ENCODE data around the gene PEX13. TPM values are rescaled to one million over a fixed set of nuclear protein-coding genes. Genes with fewer than 3 reads are reported as not detected.
A peak's percentile ranks its signal among the peaks of the same experiment; 100 is the strongest.

Gene PEX13
- total and polyA plus RNA-seq, 10 of the 15 experiments (the other 5 are each of a cell fraction or from before 2014, with no cell fraction given): 2.6 to 27.6 (median 17.8) TPM

GRCh38 chr2:61057562-61057961 lies 40.0 kb downstream of the PEX13 start:
- H3K27me3 ChIP-seq (replicated peaks in 1 of 2; ENCODE audit: control insufficient read depth in 2 of 2, insufficient read depth in 2 of 2, low read length in 1 of 2): no peaks in the 10 kb centered on the region
- H3K36me3 ChIP-seq (ENCODE audit: control insufficient read depth in 2 of 2, insufficient read depth in 2 of 2, low read length in 1 of 2): no peaks in the 10 kb centered on the region
- H3K9ac ChIP-seq (ENCODE audit: control insufficient read depth, insufficient read depth, low read length): no peak overlapping the region
- no peak for FAIRE-seq
- no peak overlapping the region for H2AFZ ChIP-seq (ENCODE audit: control insufficient read depth, low read depth, low read length)
- ChIA-PET CTCF (no interaction called here), POLR2A (no interaction called here), SMC1A (ENCODE audit: uncharacterized antibody, unreplicated experiment) (interaction anchor here (0.7 kb wide), 1 partner anchor 11 kb away, joined by 4 read pairs; no protein-coding TSS in a partner anchor), RAD21 (ENCODE audit: unreplicated experiment) (no interaction called here)
- no peaks in the 10 kb centered on the region for H3K9me3 ChIP-seq (replicated peaks; ENCODE audit: control insufficient read depth, insufficient read depth, low read length)
- no peaks in the 10 kb centered on the region for H3K79me2 ChIP-seq (ENCODE audit: control insufficient read depth, insufficient read depth, low read length)
- no peak overlapping the region for H3K27ac ChIP-seq (ENCODE audit: control insufficient read depth, insufficient read depth)
- TSS peak; percentile 55 for BruUV-seq (replicated peaks)
- no peak overlapping the region for H3K4me2 ChIP-seq (ENCODE audit: control insufficient read depth, insufficient read depth)
- intact Hi-C loops (cut with micrococcal nuclease; ENCODE audit: unreplicated experiment): no loop called here
- no peak overlapping the region for H3K4me3 ChIP-seq
- TF ChIP-seq ZNF217 (IDR thresholded peaks at IDR 0.05) (no peak), HSF1 (IDR thresholded peaks at IDR 0.05; ENCODE audit: low read depth, low read length) (no peak), STAT1 (conservative IDR thresholded peaks at IDR 0.05) (no peak), RB1 (IDR thresholded peaks at IDR 0.05; ENCODE audit: borderline replicate concordance) (no peak), ZNF207 (IDR thresholded peaks at IDR 0.05; ENCODE audit: borderline replicate concordance) (no peak), EP300 (IDR thresholded peaks at IDR 0.05; ENCODE audit: borderline replicate concordance in 1 of 2, control insufficient read depth in 1 of 2, low read depth in 2 of 2, low read length in 2 of 2) (no peak), ZNF622 (IDR thresholded peaks at IDR 0.05) (no peak)
- no peak for ATAC-seq
- in situ Hi-C loops (cut with MboI): no loop called here
- no peak for DNase-seq (ENCODE audit: low read depth, low spot score)
- H3K4me1 ChIP-seq (ENCODE audit: control insufficient read depth, insufficient read depth, low read length): no peaks in the 10 kb centered on the region
- no peaks in the 10 kb centered on the region for H4K20me1 ChIP-seq (ENCODE audit: control insufficient read depth, insufficient read depth)

- BruUV-seq (replicated peaks): no TSS peak
- H3K36me3 ChIP-seq (ENCODE audit: control insufficient read depth in 2 of 2, insufficient read depth in 2 of 2, low read length in 1 of 2): no peaks in the 10 kb centered on the region
- no peaks in the 10 kb centered on the region for H3K79me2 ChIP-seq (ENCODE audit: control insufficient read depth, insufficient read depth, low read length)
- no peak overlapping the region for H3K4me2 ChIP-seq (ENCODE audit: control insufficient read depth, insufficient read depth)
- H2AFZ ChIP-seq (ENCODE audit: control insufficient read depth, low read depth, low read length): no peak overlapping the region
- in situ Hi-C loops (cut with MboI) (no loop called here), intact Hi-C loops (cut with micrococcal nuclease; ENCODE audit: unreplicated experiment) (no loop called here)
- no peak for FAIRE-seq
- ChIA-PET POLR2A (no interaction called here), RAD21 (ENCODE audit: unreplicated experiment) (no interaction called here), CTCF (interaction anchor here (0.6 kb wide), 1 partner anchor 332 kb away, joined by 3 read pairs; no protein-coding TSS in a partner anchor), SMC1A (ENCODE audit: uncharacterized antibody, unreplicated experiment) (interaction anchor here (0.6 to 2.8 kb wide), 2 partner anchors 13 to 131 kb away, joined by 3 to 14 read pairs; no protein-coding TSS in a partner anchor)
- no peak overlapping the region for H3K9ac ChIP-seq (ENCODE audit: control insufficient read depth, insufficient read depth, low read length)
- no peaks in the 10 kb centered on the region for H3K4me1 ChIP-seq (ENCODE audit: control insufficient read depth, insufficient read depth, low read length)
- no peaks in the 10 kb centered on the region for H4K20me1 ChIP-seq (ENCODE audit: control insufficient read depth, insufficient read depth)
- no peak overlapping the region for H3K4me3 ChIP-seq
- no peak for ATAC-seq
- H3K27me3 ChIP-seq (replicated peaks in 1 of 2; ENCODE audit: control insufficient read depth in 2 of 2, insufficient read depth in 2 of 2, low read length in 1 of 2): no peaks in the 10 kb centered on the region
- no peak for DNase-seq (ENCODE audit: low read depth, low spot score)
- no peak overlapping the region for H3K27ac ChIP-seq (ENCODE audit: control insufficient read depth, insufficient read depth)
- H3K9me3 ChIP-seq (replicated peaks; ENCODE audit: control insufficient read depth, insufficient read depth, low read length): no peaks in the 10 kb centered on the region
- TF ChIP-seq E2F8 (IDR thresholded peaks at IDR 0.05; ENCODE audit: low read depth, partially characterized antibody) (no peak), NRF1 (conservative IDR thresholded peaks at IDR 0.05; ENCODE audit: low read depth, low read length) (no peak), NR2F1 (conservative IDR thresholded peaks at IDR 0.05) (no peak), IRF3 (IDR thresholded peaks at IDR 0.05) (no peak), NR2C1 (IDR thresholded peaks at IDR 0.05) (no peak), HDAC6 (IDR thresholded peaks at IDR 0.05; ENCODE audit: unreplicated experiment) (no peak), ETV6 (conservative IDR thresholded peaks at IDR 0.05 in 1 of 2, IDR thresholded peaks at IDR 0.05 in 1 of 2; ENCODE audit: borderline replicate concordance in 1 of 2, low read depth in 1 of 2) (no peak)
Measured at GRCh38 chr2:61059382-61059781, 41.9 kb downstream of the PEX13 start.

Data from GM12878 (cell line).